Superior temporal gyrus (tissue), 1 donor: ENCODE measurements around the gene ARSB.
"Not testable (repeated sequence)": the region's sequence is repeated elsewhere in the genome, so short reads cannot be mapped to it uniquely, and the experiment has no call there.

ENCODE experiments used
- DNase-seq: peaks from one replicate; pipeline ENCODE4 v3.0.0-alpha.2; 2016; ENCODE audit errors: extremely low spot score

Gene ARSB

GRCh38 chr5:78751872-78752271, 233.2 kb downstream of the ARSB start:
- no peak for DNase-seq

GRCh38 chr5:78750281-78750680, 234.8 kb downstream of the ARSB start:
- no peak for DNase-seq

GRCh38 chr5:78747705-78748359, 237.3 kb downstream of the ARSB start:
- peak; percentile 56 for DNase-seq

GRCh38 chr5:78747055-78747454, 238.1 kb downstream of the ARSB start:
- no peak for DNase-seq

GRCh38 chr5:78746021-78746770, 238.9 kb downstream of the ARSB start:
- DNase-seq = no peak

GRCh38 chr5:78744951-78745534, 240.1 kb downstream of the ARSB start:
- DNase-seq = no peak

- no peak for DNase-seq
Observed at GRCh38 chr5:78741019-78741418, 244.1 kb downstream of the ARSB start.

GRCh38 chr5:78738693-78739300, 246.3 kb downstream of the ARSB start:
- no peak for DNase-seq

- no peak for DNase-seq
Observed at GRCh38 chr5:78738104-78738503, 247.0 kb downstream of the ARSB start.

GRCh38 chr5:78735834-78736463, 249.2 kb downstream of the ARSB start:
- no peak for DNase-seq

GRCh38 chr5:78734950-78735349, 250.2 kb downstream of the ARSB start:
- DNase-seq = no peak

- no peak for DNase-seq
Observed at GRCh38 chr5:78734094-78734845, 250.8 kb downstream of the ARSB start.

- DNase-seq = not testable (repeated sequence)
Observed at GRCh38 chr5:78732721-78733120, 252.4 kb downstream of the ARSB start.

- DNase-seq = no peak
Observed at GRCh38 chr5:78731884-78732283, 253.2 kb downstream of the ARSB start.

GRCh38 chr5:78730300-78731094, 254.6 kb downstream of the ARSB start:
- DNase-seq = no peak

GRCh38 chr5:78727786-78728761, 257.0 kb downstream of the ARSB start:
- DNase-seq = no peak
